CD4-positive, alpha-beta T cell (primary cell): ENCODE data around the gene MAMLD1. TPM values are rescaled to one million over a fixed set of nuclear protein-coding genes. Genes with fewer than 3 reads are reported as not detected.

Source experiments
- ATAC-seq: fragments of 200-7000 bp; cut with Tn5 transposase; one replicate; pipeline ENCODE4 v1.10.0; 2022; ENCODE audit warnings: mild to moderate bottlenecking; ENCODE audit not compliant: poor library complexity
- CTCF ChIA-PET: fragments of 350-600 bp; sonication (Branson Sonifier 250); formaldehyde crosslinking; loops from one replicate; lab custom pipeline; 2021; ENCODE audit warnings: antibody characterized with exemption, inconsistent platforms; lab: Charles Lee
- POLR2A ChIA-PET: fragments of 350-600 bp; sonication (Branson Sonifier 250); formaldehyde crosslinking; loops from one replicate; lab custom pipeline; 2021; ENCODE audit warnings: antibody characterized with exemption, inconsistent platforms; lab: Charles Lee
- DNase-seq, 14 experiments: peaks; one replicate each; pipeline ENCODE4 v3.0.0-alpha.2; 2013 to 2020; ENCODE audit warnings: mixed read lengths in 2 of 14
- H3K27ac ChIP-seq, 2 donors: one replicate each; pipeline versions ENCODE4 v1.5.1 to v1.7.0; 2013; ENCODE audit warnings: low read length in 2 of 2, low read depth in 1 of 2, mild to moderate bottlenecking in 1 of 2
- H3K27me3 ChIP-seq, 2 experiments: 1 replicate in 1 of 2; 2 replicates in 1 of 2; pipeline versions ENCODE4 v1.6.1 to v1.7.0; 2013; ENCODE audit warnings: low read length in 2 of 2, control low read depth in 1 of 2, mild to moderate bottlenecking in 1 of 2, moderate library complexity in 1 of 2; ENCODE audit not compliant: insufficient read depth in 2 of 2, control insufficient read depth in 1 of 2
- H3K36me3 ChIP-seq: one replicate; pipeline ENCODE4 v1.6.1; 2013; ENCODE audit warnings: low read length, control low read depth; ENCODE audit not compliant: insufficient read depth
- H3K4me1 ChIP-seq: one replicate; pipeline ENCODE4 v1.6.1; 2013; ENCODE audit warnings: low read length, control low read depth; ENCODE audit not compliant: insufficient read depth
- H3K4me3 ChIP-seq: one replicate; pipeline ENCODE4 v1.5.1; 2013; ENCODE audit warnings: mild to moderate bottlenecking, low read length, moderate library complexity
- H3K9me3 ChIP-seq, 2 experiments: 1 replicate in 1 of 2; 2 replicates in 1 of 2; pipeline versions ENCODE4 v1.6.1 to v1.7.0; 2013; ENCODE audit warnings: low read length in 2 of 2, mild to moderate bottlenecking in 2 of 2, control low read depth in 1 of 2, moderate library complexity in 1 of 2; ENCODE audit not compliant: control insufficient read depth in 1 of 2, insufficient read depth in 1 of 2
- H3K27ac Mint-ChIP-seq: one replicate; pipeline ENCODE4 v1.8.0; 2020; ENCODE audit warnings: mixed read lengths
- H3K27me3 Mint-ChIP-seq: one replicate; pipeline ENCODE4 v1.8.0; 2021; ENCODE audit warnings: mixed read lengths
- H3K36me3 Mint-ChIP-seq: one replicate; pipeline ENCODE4 v1.8.0; 2021; ENCODE audit warnings: low read depth, mixed read lengths
- H3K4me1 Mint-ChIP-seq: one replicate; pipeline ENCODE4 v1.8.0; 2021; ENCODE audit warnings: low read depth, mixed read lengths
- H3K4me3 Mint-ChIP-seq: one replicate; pipeline ENCODE4 v1.8.0; 2020; ENCODE audit warnings: mild to moderate bottlenecking, mixed read lengths
- H3K9me3 Mint-ChIP-seq: one replicate; pipeline ENCODE4 v1.8.0; 2020; ENCODE audit warnings: mixed read lengths
- intact Hi-C, 2 experiments: fragments of 100-400 bp; cut with DNase I in 1 of 2; cut with micrococcal nuclease in 1 of 2; formaldehyde crosslinking; loops; one replicate each; pipeline versions ENCODE4 v1.15.1 to v1.9.0; 2023 to 2025; cut with DNase I, micrococcal nuclease
- total RNA-seq, 174 experiments: library from RNA in 2 of 174; stranded (reverse) in 2 of 174; gene quantifications; one replicate each; pipeline ENCODE4 v1.2.3 and lab custom pipeline; 2021 to 2026
- TF ChIP-seq, protein P1 (sequence below): fragments of 200-600 bp; IDR thresholded peaks from one replicate; pipeline ENCODE4 v1.8.0; 2022; ENCODE audit warnings: antibody characterized with exemption, mild to moderate bottlenecking

The MAMLD1 gene
- total RNA-seq, 2 experiments from 2014 or later, result 0.45 to 0.96 TPM

DNA sequence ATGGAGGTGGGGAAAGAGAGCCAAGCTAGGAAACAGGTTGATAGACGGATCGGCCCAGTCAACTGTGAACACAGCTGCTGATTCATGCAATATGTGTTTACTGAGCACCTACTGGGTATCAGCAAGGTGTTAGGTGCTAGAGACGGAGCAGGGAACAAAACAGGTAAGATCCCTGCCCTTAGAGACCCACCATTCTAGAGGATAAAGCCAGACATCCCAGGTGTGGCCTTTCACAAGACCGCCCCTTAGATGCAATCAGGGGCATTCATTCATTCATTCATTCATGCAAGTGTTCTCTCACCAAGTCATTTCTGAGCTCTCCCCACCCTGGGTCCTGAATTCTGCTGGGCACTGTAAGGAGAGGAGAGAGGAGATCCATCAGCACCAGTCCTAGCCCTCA, 185.1 kb downstream of the MAMLD1 start:
- TF ChIP-seq, protein P1, sequence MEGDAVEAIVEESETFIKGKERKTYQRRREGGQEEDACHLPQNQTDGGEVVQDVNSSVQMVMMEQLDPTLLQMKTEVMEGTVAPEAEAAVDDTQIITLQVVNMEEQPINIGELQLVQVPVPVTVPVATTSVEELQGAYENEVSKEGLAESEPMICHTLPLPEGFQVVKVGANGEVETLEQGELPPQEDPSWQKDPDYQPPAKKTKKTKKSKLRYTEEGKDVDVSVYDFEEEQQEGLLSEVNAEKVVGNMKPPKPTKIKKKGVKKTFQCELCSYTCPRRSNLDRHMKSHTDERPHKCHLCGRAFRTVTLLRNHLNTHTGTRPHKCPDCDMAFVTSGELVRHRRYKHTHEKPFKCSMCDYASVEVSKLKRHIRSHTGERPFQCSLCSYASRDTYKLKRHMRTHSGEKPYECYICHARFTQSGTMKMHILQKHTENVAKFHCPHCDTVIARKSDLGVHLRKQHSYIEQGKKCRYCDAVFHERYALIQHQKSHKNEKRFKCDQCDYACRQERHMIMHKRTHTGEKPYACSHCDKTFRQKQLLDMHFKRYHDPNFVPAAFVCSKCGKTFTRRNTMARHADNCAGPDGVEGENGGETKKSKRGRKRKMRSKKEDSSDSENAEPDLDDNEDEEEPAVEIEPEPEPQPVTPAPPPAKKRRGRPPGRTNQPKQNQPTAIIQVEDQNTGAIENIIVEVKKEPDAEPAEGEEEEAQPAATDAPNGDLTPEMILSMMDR, result no peak
- Histone ChIP-seq H3K36me3 (no peaks in the 10 kb centered on the region), H3K27ac (no peak overlapping the region), H3K4me1 (peaks cover 40% of the 10 kb centered on the region), H3K27me3 (no peaks in the 10 kb centered on the region), H3K9me3 (no peaks in the 10 kb centered on the region), H3K4me3 (peak overlapping the region; percentile 50)
- POLR2A ChIA-PET, result interaction anchor here (6.5 kb wide), 1 partner anchor 22 kb away, joined by 68 read pairs; the partner anchor contains the start of gene MTM1
- H3K4me1 Mint-ChIP-seq, result peaks cover 34% of the 10 kb centered on the region
- CTCF ChIA-PET, result interaction anchor here (0.8 kb wide), 1 partner anchor 9 kb away, joined by 5 read pairs; no protein-coding TSS in a partner anchor
- intact Hi-C loops, result no loop called here
- no peaks in the 10 kb centered on the region for H3K27me3 Mint-ChIP-seq
- DNase-seq, result no peak
- H3K9me3 Mint-ChIP-seq, result no peaks in the 10 kb centered on the region
- no peak for ATAC-seq
- H3K27ac Mint-ChIP-seq, result peak overlapping the region; percentile 62
- H3K4me3 Mint-ChIP-seq, result peak overlapping the region; percentile 83
- H3K36me3 Mint-ChIP-seq, result no peaks in the 10 kb centered on the region

DNA sequence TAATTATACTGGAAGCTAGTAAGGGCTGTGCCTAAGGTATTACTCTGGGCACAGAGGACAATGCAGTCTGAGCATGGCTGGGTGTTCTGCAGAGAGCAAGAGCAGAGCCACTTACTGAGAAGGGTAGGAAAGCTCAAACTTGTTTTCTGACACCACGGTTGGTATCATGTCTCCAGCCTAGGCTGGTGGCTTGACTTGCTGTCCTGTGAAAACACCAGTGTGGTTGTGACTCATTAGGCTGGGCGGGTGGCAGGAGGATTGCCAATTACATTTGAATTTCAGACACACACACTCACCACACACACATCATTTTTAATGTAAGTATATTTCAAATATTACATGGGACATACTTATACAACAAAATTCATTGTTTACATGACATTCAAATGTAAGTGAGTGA, 185.6 kb downstream of the MAMLD1 start:
- H3K27ac Mint-ChIP-seq, result no peak overlapping the region
- Histone ChIP-seq H3K4me3 (no peak overlapping the region), H3K27ac (no peak overlapping the region), H3K4me1 (peaks cover 40% of the 10 kb centered on the region), H3K9me3 (no peaks in the 10 kb centered on the region), H3K27me3 (no peaks in the 10 kb centered on the region), H3K36me3 (no peaks in the 10 kb centered on the region)
- H3K4me1 Mint-ChIP-seq, result peaks cover 34% of the 10 kb centered on the region
- CTCF ChIA-PET, result interaction anchor here (0.8 kb wide), 1 partner anchor 9 kb away, joined by 5 read pairs; no protein-coding TSS in a partner anchor
- no peaks in the 10 kb centered on the region for H3K27me3 Mint-ChIP-seq
- H3K9me3 Mint-ChIP-seq, result no peaks in the 10 kb centered on the region
- H3K36me3 Mint-ChIP-seq, result no peaks in the 10 kb centered on the region
- H3K4me3 Mint-ChIP-seq, result no peak overlapping the region
- intact Hi-C loops, result no loop called here
- no peak for ATAC-seq
- POLR2A ChIA-PET, result interaction anchor here (6.5 kb wide), 1 partner anchor 22 kb away, joined by 68 read pairs; the partner anchor contains the start of gene MTM1
- TF ChIP-seq, protein P1, result no peak
- DNase-seq, result no peak

DNA sequence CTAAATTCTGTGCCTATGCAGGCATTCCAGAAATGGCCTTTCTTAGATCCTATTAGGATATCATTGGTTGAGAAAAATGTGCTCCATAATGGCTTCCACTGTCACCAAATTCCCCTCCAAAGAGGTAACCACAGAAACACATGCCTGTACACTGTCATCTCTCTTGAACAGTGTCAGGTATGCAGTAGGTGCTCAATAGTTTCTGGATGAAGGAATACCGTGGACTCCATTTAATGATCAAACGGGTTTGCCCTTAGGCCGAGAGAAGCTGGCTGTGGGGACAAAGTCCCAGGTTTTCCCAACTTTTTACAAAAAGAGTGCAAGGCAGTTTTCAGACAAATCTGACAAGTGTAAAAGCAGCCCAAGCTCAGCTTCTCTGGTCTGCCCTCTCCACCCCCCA, 188.8 kb downstream of the MAMLD1 start:
- Mint-ChIP-seq H3K27ac (no peak overlapping the region), H3K4me1 (peaks cover 16% of the 10 kb centered on the region), H3K4me3 (no peak overlapping the region), H3K9me3 (no peaks in the 10 kb centered on the region), H3K27me3 (no peaks in the 10 kb centered on the region), H3K36me3 (no peaks in the 10 kb centered on the region)
- no peaks in the 10 kb centered on the region for H3K27me3 ChIP-seq
- TF ChIP-seq, protein P1, result no peak
- DNase-seq, result no peak
- no peaks in the 10 kb centered on the region for H3K9me3 ChIP-seq
- peaks cover 25% of the 10 kb centered on the region for H3K4me1 ChIP-seq
- ATAC-seq, result no peak
- no peak overlapping the region for H3K27ac ChIP-seq
- CTCF ChIA-PET, result no interaction called here
- no peak overlapping the region for H3K4me3 ChIP-seq
- no peaks in the 10 kb centered on the region for H3K36me3 ChIP-seq
- POLR2A ChIA-PET, result no interaction called here
- intact Hi-C loops, result no loop called here
